Glutamatergic neuron (in vitro differentiated cells): ENCODE data around the gene DNASE1. TPM values are rescaled to one million over a fixed set of nuclear protein-coding genes. Genes with fewer than 3 reads are reported as not detected.

ENCODE experiments used
- DNase-seq: peaks from one replicate; pipeline ENCODE4 v3.0.0; 2022
- H3K27ac Mint-ChIP-seq: one replicate; pipeline ENCODE4 v1.8.0; 2020; ENCODE audit warnings: mild to moderate bottlenecking, mixed read lengths, inconsistent platforms; ENCODE audit not compliant: unreplicated experiment
- H3K27me3 Mint-ChIP-seq: one replicate; pipeline ENCODE4 v1.8.0; 2020; ENCODE audit warnings: mild to moderate bottlenecking, moderate library complexity, mixed read lengths, inconsistent platforms; ENCODE audit not compliant: unreplicated experiment
- H3K36me3 Mint-ChIP-seq: one replicate; pipeline ENCODE4 v1.8.0; 2020; ENCODE audit warnings: mild to moderate bottlenecking, mixed read lengths, inconsistent platforms; ENCODE audit not compliant: unreplicated experiment
- H3K4me1 Mint-ChIP-seq: one replicate; pipeline ENCODE4 v1.8.0; 2020; ENCODE audit warnings: mild to moderate bottlenecking, low read depth, mixed read lengths, inconsistent platforms; ENCODE audit not compliant: unreplicated experiment
- H3K4me3 Mint-ChIP-seq: one replicate; pipeline ENCODE4 v1.8.0; 2020; ENCODE audit warnings: mild to moderate bottlenecking, mixed read lengths, inconsistent platforms; ENCODE audit not compliant: unreplicated experiment
- H3K9me3 Mint-ChIP-seq: one replicate; pipeline ENCODE4 v1.8.0; 2020; ENCODE audit warnings: mild to moderate bottlenecking, moderate library complexity, mixed read lengths, inconsistent platforms; ENCODE audit not compliant: unreplicated experiment
- CTCF ChIP-seq: fragments of 200-600 bp; sonication (generic); IDR thresholded peaks from one replicate; pipeline ENCODE4 v1.5.0; 2021; ENCODE audit not compliant: partially characterized antibody, unreplicated experiment
- total RNA-seq: library from RNA; stranded (reverse); fragmentation: NEBNext Ultra II Directional; extraction: Animal tissue kit (Norgen Biotek cat#: 25700); gene quantifications from one replicate; pipeline ENCODE4 v1.2.1, GENCODE V29; 2021; ENCODE audit not compliant: unreplicated experiment

DNASE1 gene
- total RNA-seq, 1 donor from 2014 or later = 34.3 TPM

DNA sequence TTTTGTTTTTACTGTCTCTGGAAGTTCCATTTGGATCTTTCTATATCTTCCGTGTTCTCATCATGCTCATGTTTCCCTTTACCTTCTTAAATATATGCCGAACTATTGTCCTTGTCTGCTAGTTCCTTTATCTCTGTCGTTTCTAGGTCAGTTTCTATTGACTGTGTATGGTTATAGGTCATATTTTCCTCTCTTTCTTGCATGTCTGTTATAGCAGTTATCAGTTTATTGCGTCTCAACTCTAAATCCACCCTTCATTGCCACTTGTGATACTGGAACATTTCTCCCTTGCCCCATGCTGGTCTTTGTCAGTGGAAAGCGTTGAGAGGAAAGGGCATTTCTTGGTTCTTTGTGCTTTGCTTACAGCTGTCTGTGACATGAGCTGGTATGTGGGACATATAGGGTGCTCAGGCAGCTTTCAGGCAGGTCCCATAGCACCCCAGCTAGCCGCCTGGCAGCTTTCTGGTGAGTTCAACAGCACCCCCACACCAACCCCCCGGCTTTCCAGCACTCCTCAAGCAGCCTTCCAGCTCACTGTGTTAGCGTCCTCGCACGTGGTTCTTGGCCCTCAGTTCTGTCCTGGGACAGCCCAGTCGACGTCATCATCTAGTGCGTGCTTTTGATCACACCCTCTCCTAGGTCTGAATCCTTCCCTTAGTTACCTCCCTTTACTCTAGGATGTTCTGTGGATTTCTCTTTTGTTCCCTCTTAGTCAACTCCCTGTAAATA, 15.4 kb upstream of the DNASE1 start:
- Mint-ChIP-seq H3K9me3 (no peaks in the 10 kb centered on the region), H3K4me1 (peaks cover 8% of the 10 kb centered on the region), H3K27ac (no peak overlapping the region), H3K4me3 (no peak overlapping the region), H3K36me3 (no peaks in the 10 kb centered on the region), H3K27me3 (peaks cover 3% of the 10 kb centered on the region)
- no peak for DNase-seq
- no peak for TF ChIP-seq CTCF

GRCh38 chr16:3640207-3640606, 14.3 kb upstream of the DNASE1 start:
- TF ChIP-seq CTCF = no peak
- H3K27me3 Mint-ChIP-seq = peaks cover 3% of the 10 kb centered on the region
- H3K4me3 Mint-ChIP-seq = no peak overlapping the region
- no peaks in the 10 kb centered on the region for H3K36me3 Mint-ChIP-seq
- no peaks in the 10 kb centered on the region for H3K9me3 Mint-ChIP-seq
- peaks cover 8% of the 10 kb centered on the region for H3K4me1 Mint-ChIP-seq
- no peak overlapping the region for H3K27ac Mint-ChIP-seq
- DNase-seq = no peak

GRCh38 chr16:3640632-3641501, 13.6 kb upstream of the DNASE1 start:
- Mint-ChIP-seq H3K27ac (no peak overlapping the region), H3K36me3 (no peaks in the 10 kb centered on the region), H3K4me3 (no peak overlapping the region), H3K9me3 (peaks cover 2% of the 10 kb centered on the region), H3K4me1 (peaks cover 14% of the 10 kb centered on the region), H3K27me3 (peaks cover 4% of the 10 kb centered on the region)
- TF ChIP-seq CTCF = no peak
- DNase-seq = no peak

- peaks cover 19% of the 10 kb centered on the region for H3K4me1 Mint-ChIP-seq
- H3K9me3 Mint-ChIP-seq = peaks cover 5% of the 10 kb centered on the region
- H3K27me3 Mint-ChIP-seq = peaks cover 4% of the 10 kb centered on the region
- H3K27ac Mint-ChIP-seq = no peak overlapping the region
- TF ChIP-seq CTCF = no peak
- no peaks in the 10 kb centered on the region for H3K36me3 Mint-ChIP-seq
- H3K4me3 Mint-ChIP-seq = peak overlapping the region; percentile 63
- no peak for DNase-seq
Measured at GRCh38 chr16:3641801-3642396, 12.6 kb upstream of the DNASE1 start.
